ENCODE measurements around the gene CARD14. TPM values are rescaled to one million over a fixed set of nuclear protein-coding genes. Genes with fewer than 3 reads are reported as not detected.

The CARD14 gene
- total RNA-seq, 1 experiment from 2014 or later, result 0.09 TPM

DNA sequence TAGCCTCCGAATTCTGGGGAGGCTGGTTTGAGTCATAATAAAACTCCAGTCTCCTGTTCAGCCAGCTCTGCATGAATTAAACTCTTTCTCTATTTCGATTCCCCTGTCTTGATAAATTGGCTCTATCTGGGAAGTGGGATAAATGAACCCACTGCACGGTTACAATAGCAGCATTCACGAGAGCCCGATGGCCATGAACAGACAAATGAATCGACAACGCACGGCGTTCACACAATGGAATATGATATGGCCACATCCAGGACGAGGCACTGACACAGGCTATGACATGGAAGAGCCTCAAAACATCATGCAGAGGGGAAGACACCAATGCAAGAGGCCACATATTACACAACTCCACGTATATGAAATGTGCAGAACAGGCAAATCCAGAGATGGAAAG is 5.6 kb upstream of the CARD14 start:
- Histone ChIP-seq H3K4me1 (ENCODE audit: insufficient read depth, low read length, poor library complexity, severe bottlenecking) (peaks cover 5% of the 10 kb centered on the region), H3K27me3 (replicated peaks; ENCODE audit: insufficient read depth, low read depth, low read length, poor library complexity) (no peaks in the 10 kb centered on the region), H3K9me3 (ENCODE audit: low read depth, low read length, poor library complexity, severe bottlenecking) (no peaks in the 10 kb centered on the region), H3K27ac (ENCODE audit: low read depth, low read length, poor library complexity, severe bottlenecking) (no peak overlapping the region), H3K36me3 (ENCODE audit: insufficient read depth, low read length, poor library complexity, severe bottlenecking) (no peaks in the 10 kb centered on the region), H3K4me3 (ENCODE audit: low read depth, low read length, poor library complexity, severe bottlenecking) (no peak overlapping the region)
- ChIA-PET POLR2A (ENCODE audit: low non-redundant PET) (no interaction called here), CTCF (no interaction called here)
- intact Hi-C loops (cut with micrococcal nuclease; ENCODE audit: unreplicated experiment), result no loop called here
- no TSS peak for BruUV-seq (replicated peaks)
- DNase-seq (ENCODE audit: low spot score), result no peak
- TF ChIP-seq EZH2 (IDR thresholded peaks at IDR 0.05; ENCODE audit: borderline replicate concordance, low read depth, low read length, poor library complexity, severe bottlenecking), result no peak
- TF ChIP-seq, protein P1, sequence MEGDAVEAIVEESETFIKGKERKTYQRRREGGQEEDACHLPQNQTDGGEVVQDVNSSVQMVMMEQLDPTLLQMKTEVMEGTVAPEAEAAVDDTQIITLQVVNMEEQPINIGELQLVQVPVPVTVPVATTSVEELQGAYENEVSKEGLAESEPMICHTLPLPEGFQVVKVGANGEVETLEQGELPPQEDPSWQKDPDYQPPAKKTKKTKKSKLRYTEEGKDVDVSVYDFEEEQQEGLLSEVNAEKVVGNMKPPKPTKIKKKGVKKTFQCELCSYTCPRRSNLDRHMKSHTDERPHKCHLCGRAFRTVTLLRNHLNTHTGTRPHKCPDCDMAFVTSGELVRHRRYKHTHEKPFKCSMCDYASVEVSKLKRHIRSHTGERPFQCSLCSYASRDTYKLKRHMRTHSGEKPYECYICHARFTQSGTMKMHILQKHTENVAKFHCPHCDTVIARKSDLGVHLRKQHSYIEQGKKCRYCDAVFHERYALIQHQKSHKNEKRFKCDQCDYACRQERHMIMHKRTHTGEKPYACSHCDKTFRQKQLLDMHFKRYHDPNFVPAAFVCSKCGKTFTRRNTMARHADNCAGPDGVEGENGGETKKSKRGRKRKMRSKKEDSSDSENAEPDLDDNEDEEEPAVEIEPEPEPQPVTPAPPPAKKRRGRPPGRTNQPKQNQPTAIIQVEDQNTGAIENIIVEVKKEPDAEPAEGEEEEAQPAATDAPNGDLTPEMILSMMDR (conservative IDR thresholded peaks at IDR 0.05; ENCODE audit: low read depth, low read length), result no peak

DNA sequence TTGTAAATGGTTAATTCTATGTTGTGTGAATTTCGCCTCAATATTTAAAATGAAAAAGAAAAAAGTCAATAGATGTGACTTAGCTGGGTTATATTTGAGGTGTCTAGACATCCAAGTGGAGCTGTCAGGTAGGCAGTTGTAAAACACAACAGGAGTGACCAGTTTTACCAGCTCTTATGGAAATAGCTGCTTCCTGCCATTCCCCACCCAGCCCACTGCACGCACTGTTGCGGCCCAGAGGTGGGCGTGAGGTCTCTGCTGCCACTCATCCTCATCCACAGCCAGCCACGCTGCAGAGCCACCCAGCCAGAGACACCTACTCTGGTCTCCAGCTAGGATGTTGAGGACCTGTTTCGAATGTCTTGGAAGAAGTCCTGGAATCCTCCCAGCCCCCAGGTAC is 3.4 kb upstream of the CARD14 start:
- no peaks in the 10 kb centered on the region for H3K9me3 ChIP-seq (ENCODE audit: low read depth, low read length, poor library complexity, severe bottlenecking)
- no peaks in the 10 kb centered on the region for H3K27me3 ChIP-seq (replicated peaks; ENCODE audit: insufficient read depth, low read depth, low read length, poor library complexity)
- no peak overlapping the region for H3K4me3 ChIP-seq (ENCODE audit: low read depth, low read length, poor library complexity, severe bottlenecking)
- no peak for DNase-seq (ENCODE audit: low spot score)
- H3K36me3 ChIP-seq (ENCODE audit: insufficient read depth, low read length, poor library complexity, severe bottlenecking), result no peaks in the 10 kb centered on the region
- CTCF ChIA-PET, result no interaction called here
- TF ChIP-seq, protein P1 (conservative IDR thresholded peaks at IDR 0.05; ENCODE audit: low read depth, low read length), result no peak
- TF ChIP-seq EZH2 (IDR thresholded peaks at IDR 0.05; ENCODE audit: borderline replicate concordance, low read depth, low read length, poor library complexity, severe bottlenecking), result no peak
- H3K27ac ChIP-seq (ENCODE audit: low read depth, low read length, poor library complexity, severe bottlenecking), result no peak overlapping the region
- BruUV-seq (replicated peaks), result no TSS peak
- no peaks in the 10 kb centered on the region for H3K4me1 ChIP-seq (ENCODE audit: insufficient read depth, low read length, poor library complexity, severe bottlenecking)
- intact Hi-C loops (cut with micrococcal nuclease; ENCODE audit: unreplicated experiment), result no loop called here
- POLR2A ChIA-PET (ENCODE audit: low non-redundant PET), result no interaction called here

DNA sequence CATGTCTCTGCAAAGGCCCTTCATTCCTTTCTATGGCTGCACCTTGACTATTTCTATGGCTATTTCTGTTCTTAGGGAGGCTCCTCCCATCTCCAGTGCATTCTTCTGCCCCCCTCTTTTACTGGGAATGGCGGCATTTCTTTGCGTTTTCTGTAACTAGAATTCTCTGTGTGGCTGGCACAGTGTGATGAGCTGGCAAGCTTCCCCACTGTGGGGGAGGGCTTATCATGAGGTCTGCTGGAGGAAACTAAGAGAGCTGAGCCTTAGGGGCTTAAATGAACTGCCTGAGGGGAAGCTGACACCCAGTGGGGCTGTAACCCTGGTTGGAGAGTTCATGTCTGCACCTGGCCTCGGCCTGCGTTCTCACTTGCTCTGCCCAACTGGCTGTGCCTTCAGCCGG is 1.5 kb upstream of the CARD14 start:
- no TSS peak for BruUV-seq (replicated peaks)
- no peak overlapping the region for H3K4me3 ChIP-seq (ENCODE audit: low read depth, low read length, poor library complexity, severe bottlenecking)
- no peak overlapping the region for H3K27ac ChIP-seq (ENCODE audit: low read depth, low read length, poor library complexity, severe bottlenecking)
- H3K9me3 ChIP-seq (ENCODE audit: low read depth, low read length, poor library complexity, severe bottlenecking), result no peaks in the 10 kb centered on the region
- peak; percentile 51 for DNase-seq (ENCODE audit: low spot score)
- no peaks in the 10 kb centered on the region for H3K27me3 ChIP-seq (replicated peaks; ENCODE audit: insufficient read depth, low read depth, low read length, poor library complexity)
- H3K4me1 ChIP-seq (ENCODE audit: insufficient read depth, low read length, poor library complexity, severe bottlenecking), result no peaks in the 10 kb centered on the region
- H3K36me3 ChIP-seq (ENCODE audit: insufficient read depth, low read length, poor library complexity, severe bottlenecking), result no peaks in the 10 kb centered on the region
- intact Hi-C loops (cut with micrococcal nuclease; ENCODE audit: unreplicated experiment), result no loop called here
- ChIA-PET POLR2A (ENCODE audit: low non-redundant PET) (interaction anchor here (0.6 kb wide), 1 partner anchor 178 kb away, joined by 3 read pairs; no protein-coding TSS in a partner anchor), CTCF (interaction anchor here (0.6 kb wide), 1 partner anchor 85 kb away, joined by 3 read pairs; no protein-coding TSS in a partner anchor)
- no peak for TF ChIP-seq EZH2 (IDR thresholded peaks at IDR 0.05; ENCODE audit: borderline replicate concordance, low read depth, low read length, poor library complexity, severe bottlenecking)
- TF ChIP-seq, protein P1 (conservative IDR thresholded peaks at IDR 0.05; ENCODE audit: low read depth, low read length), result no peak
